WERI-Rb-1 (cell line): ENCODE measurements around the gene SFMBT2.

Experiments
- DNase-seq: peaks from one replicate; pipeline ENCODE4 v3.0.0-alpha.2; 2020
- H3K27ac ChIP-seq: fragments of 250-450 bp; sonication (Bioruptor Pico); 2 replicates; pipeline ENCODE4 v1.5.1; 2020; ENCODE audit warnings: mild to moderate bottlenecking, moderate library complexity
- H3K27me3 ChIP-seq: fragments of 250-450 bp; sonication (Bioruptor Pico); 2 replicates; pipeline ENCODE4 v1.5.1; 2021; ENCODE audit warnings: mild to moderate bottlenecking, low read depth, moderate library complexity; ENCODE audit not compliant: insufficient read depth, severe bottlenecking
- H3K36me3 ChIP-seq: fragments of 250-450 bp; sonication (Bioruptor Pico); 2 replicates; pipeline ENCODE4 v1.5.1; 2020; ENCODE audit warnings: mild to moderate bottlenecking, moderate library complexity
- H3K4me3 ChIP-seq: 2 replicates; pipeline ENCODE4 v1.5.1; 2011; ENCODE audit warnings: low read depth, mild to moderate bottlenecking, control low read depth, low read length
- H3K9me3 ChIP-seq: fragments of 250-450 bp; sonication (Bioruptor Pico); 2 replicates; pipeline ENCODE4 v1.5.1; 2021; ENCODE audit warnings: mild to moderate bottlenecking, moderate library complexity; ENCODE audit not compliant: severe bottlenecking
- CTCF ChIP-seq: IDR thresholded peaks from 2 replicates; pipeline ENCODE4 v1.5.1; 2011; ENCODE audit warnings: low read depth, mild to moderate bottlenecking, control low read depth, inconsistent platforms, low read length

The SFMBT2 gene

DNA sequence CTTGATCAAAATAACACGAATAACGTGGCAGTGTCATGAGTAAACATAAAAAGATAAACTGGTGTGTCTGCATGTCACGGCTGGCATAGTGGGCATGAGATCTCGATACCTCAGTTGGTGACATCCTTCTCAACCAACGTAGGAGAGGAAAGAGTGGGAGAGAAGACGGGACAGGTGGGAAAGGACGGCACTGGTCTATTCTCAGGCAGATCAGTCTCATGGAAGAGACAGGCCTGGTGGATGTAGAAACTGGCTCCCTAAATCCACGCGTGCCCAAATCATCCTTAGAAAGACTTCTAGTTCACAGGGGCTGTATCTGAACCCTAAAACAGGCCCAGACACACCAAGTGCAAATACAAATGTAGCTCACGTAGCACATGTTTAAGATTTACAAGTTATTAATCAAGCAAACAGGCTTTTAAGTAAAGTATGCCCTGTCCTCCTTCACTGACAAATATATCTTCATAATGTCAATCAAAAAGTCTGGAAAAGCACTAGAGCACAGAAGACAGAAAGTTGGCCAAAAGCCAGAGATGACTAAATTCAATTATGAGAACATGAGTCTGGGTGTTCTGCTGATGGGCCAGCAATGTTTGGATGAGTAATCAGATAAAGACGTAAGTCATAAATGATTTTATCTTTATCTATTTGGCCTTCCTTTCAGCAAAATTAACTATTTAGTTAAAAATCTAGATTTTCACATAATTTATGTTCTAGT, 56.3 kb downstream of the SFMBT2 start:
- no peak for TF ChIP-seq CTCF
- Histone ChIP-seq H3K36me3 (no peaks in the 10 kb centered on the region), H3K27ac (no peak overlapping the region), H3K9me3 (no peaks in the 10 kb centered on the region), H3K4me3 (no peak overlapping the region), H3K27me3 (no peaks in the 10 kb centered on the region)
- no peak for DNase-seq

DNA sequence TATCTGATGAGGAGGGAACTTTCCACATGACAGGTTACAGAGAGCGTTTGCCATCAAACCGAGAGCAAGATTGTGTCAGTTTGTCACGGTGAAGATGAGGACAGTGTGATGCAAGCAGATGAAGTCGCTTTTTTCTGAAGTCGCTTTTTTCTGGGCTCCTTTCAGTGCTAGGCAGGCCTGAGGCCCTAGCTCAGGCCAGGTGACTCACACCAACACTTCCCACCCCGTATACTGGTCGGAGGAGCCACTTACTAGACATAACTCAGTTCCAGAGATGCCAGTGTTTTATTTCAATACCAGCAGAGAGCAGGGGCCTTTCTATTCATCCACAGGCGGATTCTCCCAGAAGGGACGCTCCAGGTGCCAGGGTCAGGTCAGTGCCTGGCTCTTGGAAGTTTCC, 58.9 kb downstream of the SFMBT2 start:
- DNase-seq: no peak
- Histone ChIP-seq H3K4me3 (no peak overlapping the region), H3K27me3 (no peaks in the 10 kb centered on the region), H3K27ac (no peak overlapping the region), H3K9me3 (no peaks in the 10 kb centered on the region), H3K36me3 (no peaks in the 10 kb centered on the region)
- no peak for TF ChIP-seq CTCF

DNA sequence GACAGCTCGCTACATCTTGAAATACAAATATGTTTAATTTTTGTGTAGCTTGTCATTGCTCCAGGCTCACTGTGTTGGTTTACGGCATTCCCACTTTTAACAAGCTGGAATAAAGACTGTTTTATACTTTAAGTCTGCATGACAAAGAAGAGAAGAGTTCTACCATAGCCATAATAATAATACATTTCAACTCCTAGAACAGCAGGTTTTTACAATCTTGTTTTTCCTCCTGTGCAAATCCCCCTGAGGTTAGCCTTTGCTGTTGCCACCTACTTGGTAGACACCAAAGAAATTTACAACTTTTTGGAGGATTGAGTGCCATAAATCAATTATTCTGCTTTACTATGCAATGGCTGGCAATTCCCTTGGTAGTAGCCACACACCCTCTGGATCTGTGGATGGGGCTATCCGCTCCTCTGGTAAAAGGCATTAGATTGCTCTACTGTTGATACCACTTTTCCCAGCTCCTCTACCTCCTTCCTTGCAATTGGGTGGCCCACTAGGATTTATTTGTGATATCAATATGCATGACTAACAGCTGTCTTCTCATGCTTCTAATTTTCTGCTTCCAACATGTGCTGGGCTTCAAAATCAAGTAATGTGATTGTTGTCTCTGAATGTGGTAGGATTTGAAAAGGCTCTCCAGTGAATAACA, 60.2 kb downstream of the SFMBT2 start:
- no peak for DNase-seq
- Histone ChIP-seq H3K36me3 (no peaks in the 10 kb centered on the region), H3K27me3 (peaks cover 2% of the 10 kb centered on the region), H3K27ac (no peak overlapping the region), H3K9me3 (no peaks in the 10 kb centered on the region), H3K4me3 (no peak overlapping the region)
- TF ChIP-seq CTCF: no peak

GRCh38 chr10:7345717-7346116, 65.1 kb downstream of the SFMBT2 start:
- no peak for DNase-seq
- no peaks in the 10 kb centered on the region for H3K9me3 ChIP-seq
- no peak for TF ChIP-seq CTCF
- peaks cover 2% of the 10 kb centered on the region for H3K27me3 ChIP-seq
- no peaks in the 10 kb centered on the region for H3K36me3 ChIP-seq
- no peak overlapping the region for H3K27ac ChIP-seq
- no peak overlapping the region for H3K4me3 ChIP-seq

DNA sequence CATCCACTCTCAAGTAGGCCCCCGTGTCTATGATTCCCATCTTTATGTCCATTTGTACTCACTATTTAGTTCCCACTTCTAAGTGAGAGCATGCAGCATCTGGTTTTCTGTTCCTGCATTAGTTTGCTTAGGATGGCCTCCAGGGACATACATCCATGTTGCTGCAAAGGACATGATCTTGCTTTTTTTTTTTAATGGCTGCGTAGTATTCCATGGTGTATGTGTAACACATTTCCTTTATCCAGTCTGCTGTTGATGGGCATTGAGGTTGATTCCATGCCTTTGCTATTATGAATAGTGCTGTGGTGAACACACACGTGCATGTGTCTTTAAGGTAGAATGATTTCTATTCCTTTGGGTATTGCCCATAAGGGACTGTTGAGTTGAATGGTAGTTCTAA, 67.8 kb downstream of the SFMBT2 start:
- no peak for DNase-seq
- no peak for TF ChIP-seq CTCF
- no peak overlapping the region for H3K4me3 ChIP-seq
- H3K9me3 ChIP-seq: no peaks in the 10 kb centered on the region
- no peaks in the 10 kb centered on the region for H3K36me3 ChIP-seq
- no peak overlapping the region for H3K27ac ChIP-seq
- H3K27me3 ChIP-seq: peaks cover 2% of the 10 kb centered on the region
